ENCODE results near the gene PKDCC.

PKDCC gene

GRCh38 chr2:42042631-42043355 lies 5.0 kb upstream of the PKDCC start:
- ATAC-seq (ENCODE audit: low read depth) (no peak), DNase-seq (ENCODE audit: low spot score) (no peak)
- Histone ChIP-seq H3K36me3 (ENCODE audit: low read depth) (no peaks in the 10 kb centered on the region), H3K4me1 (ENCODE audit: insufficient read depth, poor library complexity, severe bottlenecking) (no peaks in the 10 kb centered on the region), H3K4me3 (ENCODE audit: severe bottlenecking) (no peak overlapping the region), H3K27ac (ENCODE audit: poor library complexity, severe bottlenecking) (no peak overlapping the region), H3K27me3 (ENCODE audit: insufficient read depth, poor library complexity, severe bottlenecking) (peaks cover 9% of the 10 kb centered on the region), H3K9me3 (ENCODE audit: severe bottlenecking) (no peaks in the 10 kb centered on the region)
- no peak for TF ChIP-seq CTCF (IDR thresholded peaks at IDR 0.05; ENCODE audit: poor library complexity, severe bottlenecking)

- H3K36me3 ChIP-seq (ENCODE audit: low read depth) = no peaks in the 10 kb centered on the region
- no peaks in the 10 kb centered on the region for H3K4me1 ChIP-seq (ENCODE audit: insufficient read depth, poor library complexity, severe bottlenecking)
- peaks cover 14% of the 10 kb centered on the region for H3K27me3 ChIP-seq (ENCODE audit: insufficient read depth, poor library complexity, severe bottlenecking)
- no peaks in the 10 kb centered on the region for H3K9me3 ChIP-seq (ENCODE audit: severe bottlenecking)
- no peak for TF ChIP-seq CTCF (IDR thresholded peaks at IDR 0.05; ENCODE audit: poor library complexity, severe bottlenecking)
- ATAC-seq (ENCODE audit: low read depth) (no peak), DNase-seq (ENCODE audit: low spot score) (no peak)
- no peak overlapping the region for H3K27ac ChIP-seq (ENCODE audit: poor library complexity, severe bottlenecking)
- H3K4me3 ChIP-seq (ENCODE audit: severe bottlenecking) = no peak overlapping the region
Observed at GRCh38 chr2:42043789-42044394, 3.9 kb upstream of the PKDCC start.

- peaks cover 22% of the 10 kb centered on the region for H3K27me3 ChIP-seq (ENCODE audit: insufficient read depth, poor library complexity, severe bottlenecking)
- no peak for TF ChIP-seq CTCF (IDR thresholded peaks at IDR 0.05; ENCODE audit: poor library complexity, severe bottlenecking)
- DNase-seq (ENCODE audit: low spot score) (no peak), ATAC-seq (ENCODE audit: low read depth) (no peak)
- no peak overlapping the region for H3K27ac ChIP-seq (ENCODE audit: poor library complexity, severe bottlenecking)
- H3K36me3 ChIP-seq (ENCODE audit: low read depth) = no peaks in the 10 kb centered on the region
- no peak overlapping the region for H3K4me3 ChIP-seq (ENCODE audit: severe bottlenecking)
- no peaks in the 10 kb centered on the region for H3K9me3 ChIP-seq (ENCODE audit: severe bottlenecking)
- no peaks in the 10 kb centered on the region for H3K4me1 ChIP-seq (ENCODE audit: insufficient read depth, poor library complexity, severe bottlenecking)
Observed at GRCh38 chr2:42044939-42045338, 2.9 kb upstream of the PKDCC start.

GRCh38 chr2:42045352-42045751 lies 2.5 kb upstream of the PKDCC start:
- Histone ChIP-seq H3K27ac (ENCODE audit: poor library complexity, severe bottlenecking) (no peak overlapping the region), H3K9me3 (ENCODE audit: severe bottlenecking) (no peaks in the 10 kb centered on the region), H3K4me1 (ENCODE audit: insufficient read depth, poor library complexity, severe bottlenecking) (no peaks in the 10 kb centered on the region), H3K27me3 (ENCODE audit: insufficient read depth, poor library complexity, severe bottlenecking) (peaks cover 24% of the 10 kb centered on the region), H3K36me3 (ENCODE audit: low read depth) (no peaks in the 10 kb centered on the region), H3K4me3 (ENCODE audit: severe bottlenecking) (no peak overlapping the region)
- TF ChIP-seq CTCF (IDR thresholded peaks at IDR 0.05; ENCODE audit: poor library complexity, severe bottlenecking) = no peak
- ATAC-seq (ENCODE audit: low read depth) = no peak
- DNase-seq (ENCODE audit: low spot score) = no peak

Data from RWPE2 (cell line).